HL-60 (cell line): ENCODE data around the gene CLK4.

Experiments used
- CTCF ChIP-seq: IDR thresholded peaks from one replicate; pipeline ENCODE4 v1.5.1; 2011; ENCODE audit warnings: low read length, control low read depth, inconsistent platforms; ENCODE audit not compliant: insufficient read depth
- GABPA ChIP-seq: IDR thresholded peaks from 2 replicates; pipeline ENCODE4 v1.6.1; 2012; ENCODE audit warnings: low read depth
- POLR2AphosphoS5 ChIP-seq: IDR thresholded peaks from 2 replicates; pipeline ENCODE4 v1.6.1; 2012; ENCODE audit warnings: low read depth
- REST ChIP-seq: IDR thresholded peaks from 2 replicates; pipeline ENCODE4 v1.6.1; 2012; ENCODE audit warnings: low read depth; ENCODE audit not compliant: insufficient replicate concordance
- SPI1 ChIP-seq: IDR thresholded peaks from 2 replicates; pipeline ENCODE4 v1.6.1; 2012; ENCODE audit warnings: low read depth, mild to moderate bottlenecking, borderline replicate concordance

- TF ChIP-seq CTCF (no peak), POLR2AphosphoS5 (no peak), REST (no peak), GABPA (no peak), SPI1 (no peak)
Observed at GRCh38 chr5:178664141-178664540, 37.3 kb upstream of the CLK4 start.
